Epithelial cell of esophagus (primary cell): Measurements from ENCODE around the gene KATNB1.

Experiments
- DNase-seq: peaks from one replicate; pipeline ENCODE4 v3.0.0; 2010; ENCODE audit warnings: low read depth
- H3K4me3 ChIP-seq: 2 replicates; pipeline ENCODE4 v1.5.1; 2011; ENCODE audit warnings: mild to moderate bottlenecking, low read length, control low read depth
- CTCF ChIP-seq: IDR thresholded peaks from 2 replicates; pipeline ENCODE4 v1.5.1; 2011; ENCODE audit warnings: low read depth, mild to moderate bottlenecking, low read length, control low read depth, inconsistent platforms; ENCODE audit not compliant: insufficient read depth; ENCODE audit errors: missing control alignments

Gene KATNB1

DNA sequence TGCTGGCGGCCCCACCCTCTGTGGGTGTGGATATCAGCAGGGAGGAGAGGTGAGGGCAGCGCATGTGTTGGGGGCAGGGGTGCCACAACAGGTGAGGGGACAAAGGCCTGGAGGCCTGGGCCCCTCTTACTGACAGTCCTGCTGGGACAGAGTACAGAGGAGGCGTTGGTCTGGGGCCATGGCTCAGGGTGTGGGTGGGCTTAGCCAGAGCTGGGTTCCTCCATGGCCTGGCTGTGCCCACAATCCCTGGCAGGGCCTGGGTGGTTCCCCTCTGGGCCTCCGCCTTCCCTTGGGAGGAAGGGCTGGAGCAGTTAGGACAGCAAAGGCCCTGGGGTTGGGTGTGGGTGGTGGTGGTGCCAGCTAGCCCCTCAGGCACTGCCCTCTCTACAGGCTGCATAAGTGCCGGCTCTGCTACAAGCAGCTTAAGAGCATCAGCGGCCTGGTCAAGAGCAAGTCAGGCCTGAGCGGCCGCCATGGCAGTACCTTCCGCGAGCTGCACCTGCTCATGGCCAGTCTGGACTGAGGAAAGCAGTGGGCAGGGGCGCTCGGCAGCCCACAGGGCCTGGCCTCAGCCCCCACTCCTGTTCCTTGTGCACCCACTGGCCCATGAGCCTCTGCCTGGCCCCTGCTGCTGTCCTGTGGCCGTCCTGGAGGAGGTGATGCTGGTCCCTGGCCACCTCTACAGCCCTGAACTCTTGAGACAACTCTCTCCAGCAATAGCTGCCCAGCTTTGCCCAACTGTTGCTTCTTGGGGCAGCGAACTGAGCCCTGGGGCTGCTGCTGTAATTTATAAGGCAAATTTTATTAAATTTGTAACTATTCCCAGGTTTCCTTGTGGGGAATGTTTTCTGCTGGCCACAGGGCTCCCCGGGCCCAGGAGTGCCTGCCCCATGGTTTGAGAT is 21.1 kb downstream of the KATNB1 start:
- DNase-seq = no peak
- TF ChIP-seq CTCF = no peak
- H3K4me3 ChIP-seq = no peak overlapping the region

DNA sequence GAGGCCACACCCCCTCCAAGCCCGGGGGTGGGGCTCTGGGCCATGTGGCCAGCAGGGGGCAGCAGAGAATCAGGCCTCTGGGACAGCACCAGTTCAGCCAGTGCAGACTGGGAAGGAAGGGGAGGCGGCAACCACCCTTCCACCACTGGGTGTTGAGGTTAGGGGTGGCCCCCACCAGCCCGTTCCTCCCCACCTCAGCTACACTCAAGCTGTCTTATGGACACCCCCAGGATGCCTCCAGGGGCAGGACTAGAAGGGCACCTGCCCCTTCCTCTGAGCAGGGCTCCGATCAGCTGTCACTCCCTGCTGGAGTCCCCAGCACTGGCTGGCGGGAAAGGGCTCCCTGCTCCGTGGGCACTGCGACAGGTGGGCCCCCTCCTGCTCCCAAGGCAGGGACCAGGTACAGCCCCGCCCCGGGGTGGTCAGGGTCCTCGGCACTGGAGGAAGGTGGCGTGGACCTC is 21.8 kb downstream of the KATNB1 start:
- peak; percentile 84 for DNase-seq
- peak; percentile 92 for TF ChIP-seq CTCF
- no peak overlapping the region for H3K4me3 ChIP-seq

- TF ChIP-seq CTCF = no peak
- DNase-seq = no peak
- no peak overlapping the region for H3K4me3 ChIP-seq
Observed at GRCh38 chr16:57757883-57758282, 22.3 kb downstream of the KATNB1 start.

DNA sequence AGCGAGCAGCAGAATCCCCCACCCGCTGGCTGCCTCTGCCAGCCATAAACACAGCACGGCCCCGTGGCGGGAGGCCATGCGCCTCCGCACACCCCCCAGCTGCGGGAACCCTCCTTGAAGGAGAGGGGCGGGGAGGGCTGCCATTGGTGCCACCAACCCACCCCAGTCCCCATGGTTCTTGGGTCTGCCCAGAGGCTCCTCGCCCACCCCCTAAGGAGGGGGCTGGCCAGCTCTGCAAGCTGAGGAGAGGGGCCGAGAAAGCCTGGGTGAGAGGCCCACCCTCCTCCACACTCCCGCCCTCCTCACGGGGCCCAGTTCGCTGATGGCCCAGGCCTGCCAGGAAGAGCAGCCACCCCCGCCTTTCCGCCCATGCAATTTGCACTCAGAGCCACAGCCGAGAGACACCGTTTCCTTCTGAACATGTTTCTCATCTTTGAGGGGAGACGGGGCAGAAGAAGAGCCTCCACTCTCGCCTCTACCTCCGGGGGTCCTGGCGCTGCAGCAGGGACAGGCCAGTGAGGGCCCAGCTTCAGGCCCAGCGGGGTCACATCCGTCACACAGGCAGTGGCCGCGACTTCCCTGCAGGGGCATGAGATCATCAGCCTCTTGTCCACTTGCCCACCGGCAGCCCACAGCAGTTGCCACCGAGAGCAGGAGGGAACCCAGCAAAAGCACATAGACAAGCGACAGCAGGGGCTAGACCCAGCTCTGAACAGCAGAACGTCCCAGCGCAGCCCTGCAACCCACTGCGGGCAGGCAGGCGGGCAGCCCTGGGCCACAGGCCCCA is 23.0 kb downstream of the KATNB1 start:
- no peak for TF ChIP-seq CTCF
- no peak overlapping the region for H3K4me3 ChIP-seq
- DNase-seq = no peak

DNA sequence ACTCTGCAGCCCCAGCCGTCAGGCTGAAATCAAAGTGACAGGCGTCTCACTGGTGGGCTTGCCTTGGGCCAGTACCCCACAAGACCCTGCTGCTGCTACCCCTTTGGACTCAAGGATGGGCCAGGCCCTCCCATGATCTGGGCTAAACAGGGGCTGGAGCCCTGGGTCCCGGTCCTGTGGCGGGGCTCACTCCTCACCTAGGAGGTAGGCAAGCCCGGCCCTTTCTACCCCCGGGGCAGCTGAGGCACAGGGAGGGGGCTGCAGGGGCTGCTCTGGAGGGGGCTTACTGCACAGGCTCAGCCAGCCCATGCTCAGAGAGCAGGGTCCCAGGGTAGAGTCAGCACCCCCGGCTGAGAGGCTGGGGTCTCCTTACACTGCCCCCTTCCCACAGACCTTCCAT is 23.6 kb downstream of the KATNB1 start:
- H3K4me3 ChIP-seq = no peak overlapping the region
- no peak for DNase-seq
- no peak for TF ChIP-seq CTCF

- no peak overlapping the region for H3K4me3 ChIP-seq
- peak; percentile 75 for DNase-seq
- no peak for TF ChIP-seq CTCF
Observed at GRCh38 chr16:57759541-57760356, 24.2 kb downstream of the KATNB1 start.
